Lower lobe of right lung (tissue), 2 donors: ENCODE results near the gene GINS1. TPM values are rescaled to one million over a fixed set of nuclear protein-coding genes. Genes with fewer than 3 reads are reported as not detected.

Source experiments
- ATAC-seq, 2 donors: fragments of 200-7000 bp; cut with Tn5 transposase; one replicate each; pipeline ENCODE4 v1.9.1; 2020 to 2022; ENCODE audit warnings: mild to moderate bottlenecking in 2 of 2, moderate library complexity in 2 of 2
- DNase-seq: peaks from one replicate; pipeline ENCODE4 v3.0.0-alpha.2; 2020
- H3K27ac ChIP-seq: fragments of 200-600 bp; one replicate; pipeline ENCODE4 v1.8.0; 2022
- H3K27me3 ChIP-seq: fragments of 200-600 bp; one replicate; pipeline ENCODE4 v1.8.0; 2022; ENCODE audit warnings: low read depth
- H3K36me3 ChIP-seq: fragments of 200-600 bp; one replicate; pipeline ENCODE4 v1.8.0; 2022; ENCODE audit warnings: mild to moderate bottlenecking
- H3K4me1 ChIP-seq: fragments of 200-600 bp; one replicate; pipeline ENCODE4 v1.8.0; 2022
- H3K4me3 ChIP-seq: fragments of 200-600 bp; one replicate; pipeline ENCODE4 v1.8.0; 2022; ENCODE audit warnings: mild to moderate bottlenecking
- H3K9me3 ChIP-seq: fragments of 200-600 bp; one replicate; pipeline ENCODE4 v1.8.0; 2022
- CTCF ChIP-seq: fragments of 200-600 bp; IDR thresholded peaks from one replicate; pipeline ENCODE4 v1.8.0; 2022; ENCODE audit warnings: antibody characterized with exemption, mild to moderate bottlenecking
- intact Hi-C: fragments of 100-400 bp; cut with DNase I; formaldehyde crosslinking; loops from one replicate; pipeline ENCODE4 v1.11.0; 2022
- total RNA-seq: library from RNA; stranded (reverse); fragmentation: NEBNext Ultra II Directional; extraction: Animal tissue kit (Norgen Biotek cat#: 25700); gene quantifications from one replicate; pipeline ENCODE4 v1.2.1, GENCODE V29; 2021
- donor health status: DM: no; HTN: yes; CAD: no; lungs with severe emphysema.

The GINS1 gene
- total RNA-seq, 1 donor from 2014 or later = 0.92 TPM

- Histone ChIP-seq H3K27me3 (no peaks in the 10 kb centered on the region), H3K4me3 (no peak overlapping the region), H3K36me3 (no peaks in the 10 kb centered on the region), H3K27ac (no peak overlapping the region), H3K4me1 (no peaks in the 10 kb centered on the region), H3K9me3 (no peaks in the 10 kb centered on the region)
- no peak for DNase-seq
- ATAC-seq = no peak
- TF ChIP-seq CTCF = no peak
- intact Hi-C loops = no loop called here
Observed at GRCh38 chr20:25496165-25496967, 88.9 kb downstream of the GINS1 start.

GRCh38 chr20:25496968-25497401 is 89.5 kb downstream of the GINS1 start:
- no peak for DNase-seq
- intact Hi-C loops = no loop called here
- Histone ChIP-seq H3K4me3 (no peak overlapping the region), H3K27me3 (no peaks in the 10 kb centered on the region), H3K27ac (no peak overlapping the region), H3K36me3 (no peaks in the 10 kb centered on the region), H3K4me1 (no peaks in the 10 kb centered on the region), H3K9me3 (no peaks in the 10 kb centered on the region)
- no peak for TF ChIP-seq CTCF
- no peak for ATAC-seq

DNA sequence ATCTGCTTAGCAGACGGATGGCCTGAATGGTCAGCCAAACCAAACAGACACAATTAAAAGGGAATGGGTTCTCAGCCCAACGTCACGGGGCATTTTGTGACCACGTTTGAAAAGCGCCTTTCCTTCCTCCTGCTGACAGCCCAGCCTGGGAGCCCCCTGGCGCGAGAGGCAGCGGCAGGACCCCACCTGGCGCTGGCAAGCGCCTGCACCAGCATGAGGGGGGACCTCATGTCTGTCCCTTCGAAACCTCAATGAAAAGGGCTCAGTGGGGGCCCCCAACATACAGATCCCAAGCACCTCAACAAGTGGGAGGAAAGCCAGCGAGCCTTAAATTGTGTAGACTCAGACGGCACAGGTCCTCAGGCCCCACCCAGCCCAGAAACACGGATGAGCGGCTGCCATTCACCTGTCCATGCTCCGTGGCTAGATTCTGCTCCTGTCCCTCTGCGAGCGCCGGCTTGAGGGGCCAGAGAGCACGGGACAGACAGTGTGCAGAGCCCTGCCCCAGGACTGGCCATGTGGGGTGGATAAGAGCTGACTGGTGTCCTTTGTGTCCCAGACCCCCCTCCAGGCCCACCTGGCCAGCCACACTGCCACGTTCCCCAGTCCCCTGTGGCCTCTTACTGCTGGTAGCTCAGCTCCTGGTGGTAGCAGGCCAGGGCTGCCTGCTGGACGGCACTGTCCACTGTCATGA is 90.3 kb downstream of the GINS1 start:
- H3K4me3 ChIP-seq = no peak overlapping the region
- no peak overlapping the region for H3K27ac ChIP-seq
- H3K9me3 ChIP-seq = no peaks in the 10 kb centered on the region
- intact Hi-C loops = no loop called here
- no peaks in the 10 kb centered on the region for H3K36me3 ChIP-seq
- no peaks in the 10 kb centered on the region for H3K27me3 ChIP-seq
- no peaks in the 10 kb centered on the region for H3K4me1 ChIP-seq
- DNase-seq (no peak), ATAC-seq (no peak)
- TF ChIP-seq CTCF = no peak

Other genes starting within 250 kb of the GINS1 start
- 64.5 TPM for gene ENTPD6, start 212.0 kb upstream of the GINS1 start, total RNA-seq
- gene PYGB, start 159.6 kb upstream of the GINS1 start, total RNA-seq = 57.5 TPM
- 49.7 TPM for gene ABHD12, start 16.8 kb upstream of the GINS1 start, total RNA-seq
- 10.7 TPM for gene NINL, start 177.9 kb downstream of the GINS1 start, total RNA-seq
- 5.4 TPM for gene NANP, start 216.3 kb downstream of the GINS1 start, total RNA-seq